GM13976 (cell line): ENCODE data around the gene C6orf163.
A peak's percentile ranks its signal among the peaks of the same experiment; 100 is the strongest.

Experiments used
- DNase-seq: peaks from one replicate; pipeline ENCODE4 v3.0.0; 2012; ENCODE audit warnings: low spot score
- in situ Hi-C: fragments of 300-500 bp; cut with MboI; formaldehyde crosslinking; loops from one replicate; pipeline ENCODE4 v1.12.0; 2022; ENCODE audit warnings: low sequenced_read_pairs, mixed read lengths, inconsistent platforms; ENCODE audit not compliant: unreplicated experiment
- TF ChIP-seq, protein P1 (sequence below): IDR thresholded peaks from 2 replicates; pipeline ENCODE4 v1.5.1; 2012; ENCODE audit warnings: borderline replicate concordance, mild to moderate bottlenecking; ENCODE audit not compliant: insufficient read depth; ENCODE audit errors: extremely low read depth, missing control alignments, control extremely low read depth

C6orf163 gene

DNA sequence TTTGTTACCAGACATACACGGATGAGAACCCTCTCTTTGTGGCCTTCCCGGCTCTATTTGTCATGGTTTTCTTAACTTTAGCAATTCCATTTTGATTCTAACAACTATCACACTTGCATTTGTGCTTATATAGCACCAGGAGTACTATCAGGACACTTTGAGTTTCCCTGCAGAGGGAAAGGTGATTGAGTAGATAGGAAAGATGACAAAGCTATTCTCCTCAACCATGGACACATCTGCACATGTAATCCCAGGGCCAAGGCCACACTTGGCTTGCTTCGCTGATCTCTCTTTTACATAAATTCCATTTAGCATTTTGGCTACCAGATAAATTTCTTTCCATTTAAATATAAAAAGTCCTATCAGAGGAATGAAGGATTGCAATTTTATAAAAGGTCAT, 39.8 kb downstream of the C6orf163 start:
- in situ Hi-C loops = loop anchor here (25.0 kb wide), 2 partner anchors 322 to 1478 kb away; no protein-coding TSS in a partner anchor
- TF ChIP-seq, protein P1, sequence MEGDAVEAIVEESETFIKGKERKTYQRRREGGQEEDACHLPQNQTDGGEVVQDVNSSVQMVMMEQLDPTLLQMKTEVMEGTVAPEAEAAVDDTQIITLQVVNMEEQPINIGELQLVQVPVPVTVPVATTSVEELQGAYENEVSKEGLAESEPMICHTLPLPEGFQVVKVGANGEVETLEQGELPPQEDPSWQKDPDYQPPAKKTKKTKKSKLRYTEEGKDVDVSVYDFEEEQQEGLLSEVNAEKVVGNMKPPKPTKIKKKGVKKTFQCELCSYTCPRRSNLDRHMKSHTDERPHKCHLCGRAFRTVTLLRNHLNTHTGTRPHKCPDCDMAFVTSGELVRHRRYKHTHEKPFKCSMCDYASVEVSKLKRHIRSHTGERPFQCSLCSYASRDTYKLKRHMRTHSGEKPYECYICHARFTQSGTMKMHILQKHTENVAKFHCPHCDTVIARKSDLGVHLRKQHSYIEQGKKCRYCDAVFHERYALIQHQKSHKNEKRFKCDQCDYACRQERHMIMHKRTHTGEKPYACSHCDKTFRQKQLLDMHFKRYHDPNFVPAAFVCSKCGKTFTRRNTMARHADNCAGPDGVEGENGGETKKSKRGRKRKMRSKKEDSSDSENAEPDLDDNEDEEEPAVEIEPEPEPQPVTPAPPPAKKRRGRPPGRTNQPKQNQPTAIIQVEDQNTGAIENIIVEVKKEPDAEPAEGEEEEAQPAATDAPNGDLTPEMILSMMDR = no peak
- DNase-seq = no peak

DNA sequence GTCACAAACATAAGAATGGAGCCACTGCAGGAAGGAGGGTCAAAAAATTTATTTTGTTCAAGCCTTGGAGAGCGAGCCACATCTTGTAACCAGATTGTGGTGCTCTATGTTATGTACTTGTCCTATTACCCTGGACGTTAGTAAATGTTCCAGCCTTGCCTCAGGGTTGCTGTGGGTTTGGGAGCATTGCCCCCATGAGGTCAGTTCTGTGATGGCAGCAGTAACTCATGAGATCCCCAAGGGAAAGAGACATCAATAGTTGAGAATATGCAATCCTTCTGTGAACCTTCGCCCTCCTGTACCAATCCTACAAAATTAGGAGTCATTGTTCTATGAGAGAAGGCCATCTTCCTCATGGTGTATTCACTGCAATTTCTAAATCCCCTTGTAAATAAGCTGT, 46.7 kb downstream of the C6orf163 start:
- in situ Hi-C loops = loop anchor here (10.0 to 25.0 kb wide), 3 partner anchors 257 to 1471 kb away; no protein-coding TSS in a partner anchor
- DNase-seq = peak; percentile 51
- TF ChIP-seq, protein P1 = peak; percentile 67

DNA sequence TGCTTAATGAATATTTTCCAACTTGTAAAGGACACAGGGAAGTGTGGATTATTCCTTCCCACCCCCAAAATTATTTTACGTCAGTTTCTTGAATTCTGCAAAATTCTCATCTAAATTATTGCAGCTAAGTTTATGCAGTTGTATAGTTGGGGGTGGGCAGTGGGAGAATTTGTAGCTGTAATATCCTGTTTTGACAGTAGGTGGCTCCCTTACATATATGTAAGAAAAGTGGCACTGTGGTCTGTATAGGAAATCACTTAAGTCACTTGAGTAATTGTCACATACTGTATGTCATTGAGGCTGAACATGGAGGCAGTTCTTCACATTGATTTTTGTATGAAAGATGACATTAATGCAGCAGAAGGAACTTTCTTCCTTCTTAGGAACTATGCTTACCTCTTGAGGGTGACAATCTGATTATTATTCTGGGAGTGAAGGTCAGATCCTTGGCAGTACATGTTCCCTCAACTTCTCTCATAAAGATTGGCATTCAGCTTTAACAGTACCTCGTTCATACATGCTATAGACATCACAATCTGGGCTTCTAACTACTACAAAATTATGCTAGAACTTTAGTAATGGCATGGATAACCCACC, 48.5 kb downstream of the C6orf163 start:
- TF ChIP-seq, protein P1 = peak; percentile 69
- peak; percentile 41 for DNase-seq
- in situ Hi-C loops = loop anchor here (10.0 to 25.0 kb wide), 3 partner anchors 258 to 1469 kb away; no protein-coding TSS in a partner anchor

DNA sequence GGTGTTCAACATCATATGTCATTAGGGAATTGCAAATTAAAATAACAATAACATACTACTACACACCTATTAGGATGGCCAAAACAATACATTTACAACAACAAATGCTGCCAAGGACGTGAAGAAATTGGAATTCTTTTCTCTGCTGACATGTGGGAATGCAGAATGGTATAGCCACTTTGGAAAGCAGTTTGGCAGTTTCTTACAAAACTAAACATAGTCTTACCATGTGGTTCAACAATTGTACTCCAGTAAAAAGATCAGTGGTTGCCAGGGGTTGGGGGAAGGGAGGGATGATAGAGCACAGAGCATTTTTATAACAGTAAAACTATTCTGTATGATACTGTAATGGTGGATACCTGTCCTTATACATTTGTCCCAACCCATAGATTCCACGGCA, 50.8 kb downstream of the C6orf163 start:
- in situ Hi-C loops = loop anchor here (10.0 to 25.0 kb wide), 3 partner anchors 261 to 1467 kb away; no protein-coding TSS in a partner anchor
- TF ChIP-seq, protein P1 = no peak
- no peak for DNase-seq

DNA sequence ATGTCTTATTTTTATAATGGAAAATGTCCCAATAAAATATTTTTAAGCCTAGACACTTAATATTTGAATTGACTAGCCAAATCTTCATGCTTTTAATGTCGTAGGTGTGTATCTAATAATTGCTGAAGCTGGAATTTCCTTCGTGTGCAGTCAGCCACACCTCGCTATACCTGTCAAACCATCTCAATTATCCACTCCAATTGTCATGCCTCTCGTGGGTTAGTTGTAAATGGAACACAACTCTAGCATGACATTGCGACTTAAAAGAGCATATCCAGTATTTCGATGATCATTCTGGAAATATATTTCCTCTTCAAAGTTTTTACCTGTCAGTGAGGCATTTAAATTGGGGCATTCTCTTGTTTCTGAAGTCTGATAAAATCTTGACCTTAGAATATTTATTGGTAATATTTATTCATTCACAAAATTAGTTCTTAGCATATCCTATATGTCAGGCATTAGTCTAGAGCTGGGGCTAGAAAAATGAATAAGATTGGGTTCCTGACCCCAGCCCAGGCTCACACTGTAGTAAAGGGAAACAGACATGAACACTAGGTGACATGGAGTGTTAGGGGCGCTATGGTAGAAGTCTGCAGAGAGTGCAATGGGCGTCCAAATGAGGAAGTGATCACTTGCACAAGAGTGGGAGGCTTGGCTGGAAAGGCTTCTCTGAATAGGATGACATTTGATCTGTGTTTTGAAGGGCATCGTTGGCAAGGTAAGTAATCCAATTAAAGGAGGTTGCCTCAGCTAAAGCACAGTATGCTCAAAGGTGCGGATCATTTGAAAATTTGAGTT, 52.2 kb downstream of the C6orf163 start:
- in situ Hi-C loops = loop anchor here (10.0 to 25.0 kb wide), 3 partner anchors 262 to 1466 kb away; no protein-coding TSS in a partner anchor
- TF ChIP-seq, protein P1 = no peak
- DNase-seq = peak; percentile 36

DNA sequence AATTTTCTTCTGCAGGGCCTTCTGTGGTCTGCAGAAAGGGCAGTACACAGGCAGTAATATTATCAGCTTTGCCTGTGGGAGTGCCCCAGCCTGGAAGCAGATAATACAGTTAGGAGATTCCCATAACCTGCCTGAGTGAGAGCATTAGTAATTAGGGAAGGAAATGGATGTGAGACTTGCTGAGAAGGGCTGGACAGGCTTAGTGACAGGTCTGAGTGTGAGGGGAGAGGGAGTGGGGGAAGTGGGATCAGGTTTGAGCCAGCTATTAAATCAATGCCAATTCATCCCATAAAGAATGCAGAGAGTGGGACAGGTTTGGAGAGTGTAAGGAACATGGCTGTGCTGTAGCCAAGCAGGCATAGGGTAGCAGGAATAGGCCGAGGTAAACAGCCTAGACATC, 53.0 kb downstream of the C6orf163 start:
- DNase-seq = no peak
- in situ Hi-C loops = loop anchor here (10.0 to 25.0 kb wide), 3 partner anchors 263 to 1465 kb away; no protein-coding TSS in a partner anchor
- TF ChIP-seq, protein P1 = no peak
